ENCODE measurements around the gene OR1J4. TPM values are rescaled to one million over a fixed set of nuclear protein-coding genes. Genes with fewer than 3 reads are reported as not detected.

Gene OR1J4
- total RNA-seq, 1 experiment from 2014 or later = not detected

Other genes with a start within 250 kb of the OR1J4 start
- gene PTGS1, start 148.1 kb upstream of the OR1J4 start, total RNA-seq (2014; rRNA removed; shearing (Covaris generic)) = 10.1 and 11.5 TPM in 2 replicates
- not detected in 2 replicates for gene OR1J1, start 41.2 kb upstream of the OR1J4 start, total RNA-seq (2014; rRNA removed; shearing (Covaris generic))
- not detected in 2 replicates for gene OR1J2, start 8.3 kb upstream of the OR1J4 start, total RNA-seq (2014; rRNA removed; shearing (Covaris generic))
- not detected in 2 replicates for gene OR1N1, start 8.2 kb downstream of the OR1J4 start, total RNA-seq (2014; rRNA removed; shearing (Covaris generic))
- not detected in 2 replicates for gene OR1N2, start 34.0 kb downstream of the OR1J4 start, total RNA-seq (2014; rRNA removed; shearing (Covaris generic))
- gene OR1L8, start 64.2 kb downstream of the OR1J4 start, total RNA-seq (2014; rRNA removed; shearing (Covaris generic)) = not detected in 2 replicates
- not detected in 2 replicates for gene OR1Q1, start 95.6 kb downstream of the OR1J4 start, total RNA-seq (2014; rRNA removed; shearing (Covaris generic))
- gene OR1B1, start 138.5 kb downstream of the OR1J4 start, total RNA-seq (2014; rRNA removed; shearing (Covaris generic)) = not detected in 2 replicates
- not detected in 2 replicates for gene OR1L1, start 142.6 kb downstream of the OR1J4 start, total RNA-seq (2014; rRNA removed; shearing (Covaris generic))
- not detected in 2 replicates for gene OR1L3, start 156.0 kb downstream of the OR1J4 start, total RNA-seq (2014; rRNA removed; shearing (Covaris generic))
- gene OR1L4, start 204.8 kb downstream of the OR1J4 start, total RNA-seq (2014; rRNA removed; shearing (Covaris generic)) = not detected in 2 replicates
- gene OR1L6, start 223.2 kb downstream of the OR1J4 start, total RNA-seq (2014; rRNA removed; shearing (Covaris generic)) = not detected in 2 replicates

All from RPMI7951 (cell line).